DMS 273 treated with DMSO at 0.1 percent for 48 hours (cell line): Measurements from ENCODE around the gene MDH2.
"Not testable (repeated sequence)": the region's sequence is repeated elsewhere in the genome, so short reads cannot be mapped to it uniquely, and the experiment has no call there.

ENCODE experiments used
- DNase-seq: peaks from one replicate; lab custom pipeline; 2025; lab: John Stamatoyannopoulos, UW

Gene MDH2

DNA sequence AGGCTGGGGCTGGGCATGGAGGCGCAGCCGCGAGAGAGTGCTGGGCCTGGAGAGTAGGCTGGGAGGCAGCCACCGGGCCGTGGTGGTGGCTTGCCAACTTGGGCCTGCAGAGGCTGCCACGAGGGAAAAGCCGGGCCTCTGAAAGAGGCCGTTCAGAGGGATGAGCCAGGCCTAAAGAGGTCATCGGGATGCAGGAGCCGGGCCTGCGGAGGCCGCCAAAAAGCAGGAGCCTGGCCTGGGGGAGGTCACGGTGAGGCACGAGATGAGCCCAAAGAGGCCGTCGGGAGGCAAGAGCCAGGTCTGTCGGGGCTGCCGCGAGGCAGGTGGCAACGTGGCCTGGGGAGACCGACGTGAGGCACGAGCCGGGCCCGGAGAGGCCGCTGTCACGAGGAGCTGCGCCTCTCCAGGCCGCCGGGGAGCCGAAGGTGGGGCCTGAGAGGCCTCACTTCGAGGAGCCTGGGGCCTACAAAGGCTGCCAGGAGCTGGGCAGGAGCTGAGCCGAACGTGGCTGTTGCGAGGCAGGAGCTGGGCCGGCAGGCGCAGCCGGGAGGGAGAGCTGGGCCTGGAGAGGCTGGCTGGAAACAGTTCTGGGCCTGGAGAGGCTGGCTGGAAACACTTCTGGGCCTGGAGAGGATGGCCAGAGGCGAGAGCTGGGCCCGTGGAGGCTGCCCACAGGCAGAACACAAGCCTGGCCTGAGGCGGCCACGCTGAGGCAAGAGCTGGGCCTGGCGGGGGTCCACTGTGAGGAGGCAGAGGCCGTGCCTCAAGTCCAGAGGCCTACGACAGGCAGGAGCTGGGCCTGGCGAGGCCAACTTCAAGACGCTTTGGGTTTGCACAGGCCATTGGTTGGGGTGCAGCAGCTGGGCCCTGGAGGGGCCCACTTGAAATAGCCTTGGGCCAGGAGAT lies 24.6 kb downstream of the MDH2 start:
- no peak for DNase-seq

DNA sequence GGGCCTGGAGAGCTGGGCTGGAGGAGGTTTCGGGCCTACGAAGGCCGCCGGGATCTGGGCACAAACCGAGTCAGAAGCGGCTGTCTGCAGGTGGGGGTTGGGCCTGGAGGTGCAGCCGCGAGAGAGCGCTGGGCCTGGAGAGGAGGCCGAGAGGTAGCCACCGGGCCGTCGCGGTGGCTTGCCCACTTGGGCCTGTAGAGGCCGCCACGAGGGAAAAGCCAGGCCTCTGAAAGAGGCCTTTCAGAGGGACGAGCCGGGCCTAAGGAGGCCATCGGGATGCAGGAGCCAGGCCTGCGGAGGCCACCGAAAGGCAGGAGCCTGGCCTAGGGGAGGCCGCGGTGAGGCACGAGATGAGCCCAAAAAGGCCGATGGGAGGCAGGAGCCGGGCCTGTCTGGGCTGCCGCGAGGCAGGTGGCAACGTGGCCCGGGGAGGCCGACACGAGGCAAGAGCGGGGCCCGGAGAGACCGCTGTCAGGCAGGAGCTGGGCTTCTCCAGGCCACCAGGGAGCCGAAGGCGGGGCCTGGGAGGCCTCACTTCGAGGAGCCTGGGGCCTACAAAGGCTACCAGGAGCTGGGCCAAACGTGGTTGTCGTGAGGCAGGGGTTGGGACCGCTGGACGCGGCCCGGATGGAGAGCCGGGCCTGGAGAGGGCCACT lies 25.6 kb downstream of the MDH2 start:
- no peak for DNase-seq

DNA sequence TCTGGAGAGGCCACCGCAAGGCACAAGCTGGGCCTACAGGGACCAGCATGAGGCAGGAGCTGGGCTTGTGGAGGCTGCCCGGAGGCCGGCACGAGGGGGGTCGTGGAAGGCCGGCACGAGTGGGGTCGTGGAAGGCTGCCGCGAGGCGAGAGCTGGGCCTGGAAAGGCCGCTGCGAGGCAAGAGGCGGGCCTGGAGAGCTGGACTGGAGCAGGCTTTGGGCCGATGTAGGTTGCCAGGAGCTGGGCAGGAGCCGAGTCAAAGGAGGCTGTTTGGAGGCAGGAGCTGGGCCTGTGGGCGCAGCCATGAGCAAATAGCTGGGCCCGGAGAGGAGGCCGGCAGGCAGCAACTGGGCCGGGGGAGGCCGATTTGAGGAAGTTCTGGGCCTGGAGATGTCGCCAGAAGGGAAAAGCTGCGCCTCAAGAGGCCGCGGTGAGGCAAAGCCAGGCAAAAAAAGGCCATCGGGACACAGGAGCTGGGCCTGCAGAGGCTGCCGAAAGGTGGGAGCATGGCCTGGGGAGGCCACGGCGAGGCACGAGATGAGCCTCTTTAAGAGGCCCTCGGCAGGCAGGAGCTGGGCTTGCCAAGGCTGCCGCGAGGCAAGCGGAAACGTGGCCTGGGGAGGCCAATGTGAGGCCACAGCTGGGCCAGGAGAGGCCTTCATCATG lies 26.5 kb downstream of the MDH2 start:
- DNase-seq: no peak

DNA sequence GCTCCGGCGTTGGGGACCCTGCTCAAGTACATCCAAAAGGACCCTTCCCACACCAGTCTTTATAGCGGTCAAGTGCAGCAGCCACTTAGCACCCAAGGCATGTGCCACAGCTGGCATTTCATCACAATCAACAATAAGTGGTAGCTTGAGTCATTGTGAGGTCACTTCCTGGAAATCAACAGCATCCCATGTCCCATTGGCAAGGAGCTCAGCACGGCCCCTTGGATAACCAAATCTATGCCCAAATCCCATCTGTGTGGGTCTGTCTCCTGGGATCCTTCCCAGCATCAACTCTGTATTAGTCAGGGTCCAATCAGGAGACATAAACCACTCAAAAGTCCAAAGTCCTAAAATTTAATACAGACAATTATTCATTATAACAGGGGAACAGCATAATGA lies 27.1 kb downstream of the MDH2 start:
- DNase-seq: no peak

DNA sequence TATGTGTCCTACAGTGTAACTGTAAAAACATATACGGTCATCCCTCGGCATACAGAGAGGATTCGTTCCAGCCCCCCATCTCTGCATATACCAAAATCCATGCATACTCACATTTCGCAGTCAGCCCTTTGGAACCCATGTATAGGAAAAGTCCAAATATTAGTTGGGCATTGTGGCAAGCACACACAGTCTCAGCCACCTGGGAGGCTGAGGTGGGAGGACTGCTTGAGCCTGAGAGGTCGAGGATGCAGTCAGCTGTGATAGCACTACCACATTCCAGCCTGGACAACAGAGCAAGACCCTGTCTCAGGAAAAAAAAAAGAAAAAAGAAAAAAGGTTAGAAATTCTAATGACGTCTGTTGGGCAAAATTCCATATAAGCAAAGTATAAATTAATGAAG lies 29.1 kb downstream of the MDH2 start:
- DNase-seq: no peak

DNA sequence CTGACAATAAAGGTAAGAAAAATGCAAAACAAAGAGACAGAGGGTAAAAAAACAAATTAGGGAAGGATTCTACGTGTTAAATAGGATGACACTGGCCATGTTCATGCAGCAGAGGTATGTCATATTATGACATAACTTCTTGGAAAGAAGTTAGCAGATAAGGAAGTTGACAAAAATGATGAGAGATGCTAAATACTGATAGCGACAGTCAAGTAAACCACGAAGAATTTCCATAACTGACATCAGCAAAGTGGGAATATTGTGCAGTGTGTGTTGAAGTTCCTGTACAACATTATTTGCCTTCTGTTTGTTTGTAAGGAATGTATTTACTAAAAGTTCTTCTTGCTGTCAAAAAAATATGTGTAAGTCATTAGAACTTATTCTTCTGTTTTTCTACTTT lies 29.5 kb downstream of the MDH2 start:
- no peak for DNase-seq

DNA sequence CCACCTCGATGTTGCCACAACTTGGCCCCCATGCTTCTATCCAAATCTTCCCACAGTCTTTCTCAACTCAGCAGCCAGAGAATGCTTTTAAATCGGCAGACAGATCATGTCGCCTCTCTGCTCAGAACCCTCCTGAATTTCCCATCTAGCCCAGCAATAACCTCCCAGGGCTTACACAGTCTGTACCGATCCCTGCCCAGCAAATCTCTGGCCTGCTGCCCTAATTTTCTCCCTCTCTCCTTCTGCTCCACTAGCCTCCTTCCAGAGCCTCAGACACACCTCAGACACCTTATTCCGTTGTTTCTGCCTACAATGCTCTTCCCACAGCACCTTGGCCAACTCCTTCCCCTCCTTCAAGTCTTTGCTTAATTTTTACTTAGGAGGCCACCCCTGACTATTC lies 32.3 kb downstream of the MDH2 start:
- no peak for DNase-seq

DNA sequence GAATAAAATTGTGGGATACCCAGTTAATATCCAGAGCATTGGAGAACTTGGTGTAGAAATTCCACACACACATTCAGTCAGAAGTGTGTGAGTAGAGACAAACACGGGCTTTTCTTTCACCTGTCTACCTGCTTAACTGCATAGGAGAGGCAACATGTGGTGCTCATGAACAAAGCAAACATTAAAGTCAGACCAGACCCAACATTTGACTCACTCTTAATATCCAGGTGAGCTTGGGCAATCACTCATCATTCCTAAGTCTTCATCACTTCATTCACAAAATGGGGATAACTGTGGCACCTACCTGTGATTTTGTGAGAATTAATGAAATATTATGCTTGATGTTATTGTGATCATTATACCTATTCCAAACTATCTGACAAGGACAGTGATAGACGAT lies 36.2 kb downstream of the MDH2 start:
- not testable (repeated sequence) for DNase-seq

DNA sequence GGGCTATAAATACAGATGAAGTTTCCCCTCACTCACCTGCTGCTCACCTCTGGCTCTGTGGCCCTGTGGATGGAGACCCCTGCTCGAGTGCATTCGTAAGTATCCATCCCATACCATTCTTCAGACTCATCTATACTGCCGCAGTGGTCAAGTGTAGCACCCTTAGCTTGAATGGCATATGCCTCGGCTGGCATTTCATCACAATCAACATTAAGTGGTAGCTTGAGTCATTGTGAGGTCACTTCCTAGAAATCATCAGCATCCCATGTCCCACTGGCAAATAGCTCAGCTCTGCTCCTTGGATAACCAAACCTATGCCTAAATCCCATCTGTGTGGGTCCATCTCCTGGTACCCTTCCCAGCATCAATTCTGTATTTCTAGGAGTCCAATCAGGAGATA lies 38.2 kb downstream of the MDH2 start:
- no peak for DNase-seq

DNA sequence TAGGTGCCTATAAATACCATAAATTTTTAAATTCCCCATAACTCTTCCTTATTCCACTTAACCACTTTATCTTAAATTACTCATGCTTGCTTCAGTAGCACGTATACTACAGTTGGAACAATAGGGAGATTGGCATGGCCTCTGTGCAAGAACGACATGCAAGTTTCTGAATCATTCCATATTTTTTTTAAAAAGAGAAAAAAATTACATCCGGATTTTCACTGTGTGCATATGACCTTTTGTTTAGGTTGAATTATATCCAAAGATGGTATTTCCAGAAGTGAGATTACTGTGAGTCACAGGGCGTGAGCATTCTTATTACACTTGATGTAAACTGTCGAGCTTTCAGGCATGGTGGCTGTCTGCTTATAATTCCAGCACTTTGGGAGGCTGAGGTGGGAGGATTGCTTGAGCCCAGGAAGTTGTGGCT lies 39.5 kb downstream of the MDH2 start:
- DNase-seq: not testable (repeated sequence)

DNA sequence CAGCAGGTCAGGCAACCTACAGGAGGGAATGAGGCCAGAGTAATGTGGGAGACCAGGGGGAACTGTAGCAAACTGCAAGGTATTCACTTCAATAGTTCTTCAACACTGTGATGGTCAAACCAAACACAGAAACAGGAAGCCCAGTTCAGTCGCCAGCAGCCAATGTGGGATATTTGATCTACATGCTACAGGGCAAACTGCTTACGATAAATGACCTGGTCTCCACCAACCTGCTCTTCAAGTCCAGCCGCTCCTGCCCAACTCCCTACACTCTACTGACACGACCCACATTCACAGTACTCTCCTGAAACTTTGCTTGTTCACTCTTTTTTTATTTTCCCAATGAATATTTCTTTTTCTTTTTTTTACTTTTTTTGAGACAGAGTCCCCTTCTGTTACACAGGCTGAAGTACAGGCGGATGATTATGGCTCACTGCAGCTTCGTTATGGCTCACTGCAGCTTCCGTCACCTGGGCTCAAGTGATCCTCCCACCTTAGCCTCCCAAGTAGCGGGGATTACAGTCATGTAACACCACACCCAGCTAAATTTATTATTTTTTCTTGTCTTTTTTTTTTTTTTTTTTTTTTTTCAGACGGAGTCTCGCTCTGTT lies 42.1 kb downstream of the MDH2 start:
- no peak for DNase-seq

DNA sequence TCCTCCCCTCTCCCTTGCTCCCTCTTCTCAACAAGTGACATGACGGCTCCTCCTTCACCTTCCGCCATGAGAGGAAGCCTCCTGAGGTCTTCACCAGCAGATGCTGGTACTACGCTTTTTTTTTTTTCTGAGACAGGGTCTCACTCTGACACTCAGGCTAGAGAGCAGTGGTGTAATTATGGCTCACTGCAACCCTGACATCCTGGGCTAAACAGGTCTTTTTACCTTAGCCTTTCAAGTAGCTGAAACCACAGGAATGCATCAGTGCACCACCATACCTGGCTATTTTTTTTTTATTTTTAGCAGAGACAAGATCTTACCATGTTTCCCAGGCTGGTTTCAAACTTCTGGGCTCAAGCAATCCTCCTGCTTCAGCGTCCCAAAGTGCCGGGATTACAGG lies 43.6 kb downstream of the MDH2 start:
- no peak for DNase-seq

DNA sequence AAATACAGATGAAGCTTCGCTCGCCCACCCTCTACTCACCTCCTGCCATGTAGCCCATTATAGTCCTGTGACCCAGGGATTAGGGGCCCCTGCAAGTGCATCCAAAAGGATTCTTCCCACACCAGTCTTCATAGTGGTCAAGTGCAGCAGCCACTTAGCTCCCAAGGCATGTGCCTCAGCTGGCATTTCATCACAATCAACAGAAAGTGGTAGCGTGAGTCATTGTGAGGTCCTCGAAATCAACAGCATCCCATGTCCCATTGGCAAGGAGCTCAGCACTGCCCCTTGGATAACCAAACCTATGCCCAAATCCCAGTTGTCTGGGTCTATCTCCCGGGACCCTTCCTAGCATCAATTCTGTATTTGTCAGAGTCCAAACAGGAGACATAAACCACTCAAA lies 45.6 kb downstream of the MDH2 start:
- not testable (repeated sequence) for DNase-seq

DNA sequence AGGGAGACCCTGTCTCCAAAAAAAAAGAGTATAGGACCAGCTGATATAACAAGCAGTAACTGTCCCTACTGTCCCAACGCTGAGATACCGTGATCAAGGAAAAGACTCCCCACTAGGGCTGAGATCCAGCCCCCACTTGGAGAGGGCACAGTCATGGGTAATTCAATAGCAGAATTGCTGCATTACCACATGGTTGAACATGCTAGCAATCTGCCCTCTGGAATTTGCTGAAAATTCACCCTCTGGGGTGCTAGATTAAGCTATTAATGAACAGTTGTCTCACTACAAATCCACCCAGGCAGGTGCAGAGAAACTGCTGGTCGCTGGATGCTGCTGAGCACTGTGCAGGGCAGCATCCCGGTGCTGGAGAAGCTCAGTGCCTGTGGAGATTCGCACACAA lies 46.4 kb downstream of the MDH2 start:
- not testable (repeated sequence) for DNase-seq

DNA sequence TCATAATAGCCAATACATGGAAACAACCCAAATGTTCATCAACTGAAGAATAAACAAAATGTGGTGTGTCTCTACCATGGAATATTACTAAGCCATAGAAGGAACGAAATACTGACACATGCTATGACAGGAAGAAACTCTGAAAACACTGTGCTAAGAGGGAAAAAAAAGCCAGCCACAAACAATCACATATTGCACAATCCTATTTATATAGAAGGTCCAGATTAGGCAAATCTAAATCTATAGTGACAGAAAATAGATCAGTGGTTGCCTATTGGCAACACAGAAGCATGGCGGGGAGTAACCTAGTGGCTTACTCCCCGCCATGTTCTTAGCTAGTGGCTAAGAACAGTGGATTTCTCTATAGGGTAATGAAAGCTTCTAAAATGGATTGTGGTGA lies 48.0 kb downstream of the MDH2 start:
- DNase-seq: no peak

DNA sequence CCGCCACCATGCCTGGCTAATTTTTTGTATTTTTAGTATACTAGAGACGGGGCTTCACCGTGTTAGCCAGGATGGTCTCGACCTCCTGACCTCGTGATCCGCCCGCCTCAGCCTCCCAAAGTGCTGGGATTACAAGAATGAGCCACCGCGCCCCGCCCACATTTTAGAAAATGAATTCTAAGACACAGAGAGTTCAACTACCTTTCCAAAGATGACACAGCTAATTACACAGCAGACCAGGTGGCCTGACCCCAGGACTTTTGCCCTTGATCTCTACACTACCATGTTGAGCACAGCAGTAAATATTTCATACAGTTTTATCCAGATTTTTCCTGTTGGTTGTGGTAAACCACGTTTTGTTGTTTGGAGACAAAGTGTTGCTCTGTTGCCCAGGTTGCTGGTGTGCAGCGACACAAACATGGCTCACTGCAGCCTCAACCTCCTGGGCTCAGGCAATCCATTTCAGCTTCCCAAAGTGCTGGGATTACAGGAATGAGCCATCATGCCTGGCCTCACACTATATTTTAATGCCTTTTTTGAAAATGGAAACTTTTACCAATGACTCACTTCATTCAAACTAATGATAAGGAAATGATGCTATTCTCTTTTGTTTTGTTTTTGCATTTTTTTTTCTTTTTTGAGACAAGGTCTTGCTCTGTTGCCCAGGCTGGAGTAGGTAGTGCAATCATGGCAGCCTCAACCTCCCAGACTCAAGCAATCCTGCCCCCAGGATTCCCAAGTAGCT lies 54.0 kb downstream of the MDH2 start:
- DNase-seq: not testable (repeated sequence)

DNA sequence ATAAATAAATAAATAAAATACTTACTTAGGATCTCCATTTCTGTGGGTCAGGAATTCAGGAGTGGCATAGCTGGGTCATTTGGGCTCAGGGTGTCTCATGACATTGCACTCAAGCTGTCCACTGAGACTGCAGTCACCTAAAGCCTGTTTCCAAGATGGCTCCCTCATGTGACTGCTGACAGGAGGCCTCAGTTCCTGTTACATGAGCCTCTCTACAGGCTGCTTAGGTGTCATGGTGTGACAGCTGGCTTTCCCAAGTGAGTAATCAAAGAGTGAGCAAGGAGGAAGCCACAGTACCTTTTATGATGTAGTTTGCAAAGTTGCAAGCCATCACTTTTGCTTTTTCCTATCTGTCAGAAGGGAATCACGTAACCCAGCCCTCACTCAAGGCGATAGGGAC lies 55.9 kb downstream of the MDH2 start:
- DNase-seq: not testable (repeated sequence)

DNA sequence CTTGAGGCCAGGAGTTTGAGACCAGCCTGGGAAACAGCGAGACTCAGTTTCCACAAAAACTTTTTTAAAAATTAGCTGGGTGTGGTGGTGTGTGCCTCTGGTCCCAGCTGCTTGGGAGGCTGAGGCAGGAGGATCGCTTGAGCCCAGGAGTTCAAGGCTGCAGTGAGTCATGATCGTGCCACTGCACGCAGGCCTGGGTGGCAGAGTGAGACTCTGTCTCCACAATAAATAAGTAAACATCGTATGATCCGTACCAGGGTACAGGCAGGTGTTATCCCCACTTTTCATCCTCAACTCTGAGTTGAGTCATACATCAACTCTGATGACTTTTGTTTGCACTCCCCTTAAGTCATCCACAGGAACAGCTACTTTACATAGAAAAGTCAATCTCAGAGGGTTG lies 58.2 kb downstream of the MDH2 start:
- DNase-seq: not testable (repeated sequence)

DNA sequence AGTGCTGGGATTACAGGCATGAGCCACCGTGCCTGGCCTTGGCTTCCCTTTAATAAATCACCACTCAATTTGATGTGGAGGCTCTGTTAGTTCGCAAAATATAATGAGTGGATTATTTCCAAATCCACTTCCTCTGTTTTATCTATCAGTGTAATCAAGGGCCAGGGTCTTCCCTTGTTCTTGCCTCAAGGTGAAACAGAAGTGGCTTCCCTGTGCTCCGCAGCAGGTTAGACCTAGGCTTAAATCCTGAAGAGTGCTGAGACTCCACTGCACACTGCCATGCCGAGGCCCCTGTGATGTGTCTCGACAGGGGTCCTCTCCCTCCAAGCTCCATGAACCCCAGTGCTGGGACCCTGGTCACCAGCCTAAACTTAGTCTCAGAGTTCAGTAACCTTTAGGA lies 59.0 kb downstream of the MDH2 start:
- DNase-seq: no peak

DNA sequence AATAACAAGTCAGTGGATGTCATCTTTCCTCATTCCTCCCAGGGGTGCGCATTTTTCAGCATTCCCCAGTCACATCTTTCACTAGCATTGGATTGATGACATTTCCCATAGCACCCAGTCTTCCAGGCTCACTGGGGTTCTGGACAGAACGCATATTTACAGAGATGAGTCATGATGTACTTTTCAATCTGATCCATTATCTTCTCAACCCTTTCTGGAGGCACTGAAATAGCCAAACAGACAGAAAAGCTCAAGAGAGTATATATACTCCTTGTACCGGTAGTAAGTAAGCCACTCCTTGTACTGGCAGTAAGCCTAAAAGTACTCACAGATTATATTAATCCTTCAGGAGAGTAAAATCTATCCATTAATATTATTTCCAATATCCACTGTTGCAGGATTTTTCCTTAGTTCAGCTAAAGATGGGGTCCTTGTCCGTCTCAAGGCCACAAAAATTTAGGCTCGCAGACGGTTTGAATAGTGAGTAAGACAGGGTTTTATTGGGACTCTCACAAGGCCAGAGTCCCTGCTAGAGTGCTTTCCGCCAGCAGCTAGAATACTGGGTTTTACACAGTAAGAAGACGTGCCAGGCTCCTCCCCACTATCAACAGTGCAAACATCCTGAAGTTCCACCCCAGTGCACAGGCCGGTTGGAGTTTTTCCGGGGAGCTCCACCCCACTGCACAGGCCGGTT lies 60.8 kb downstream of the MDH2 start:
- DNase-seq: no peak

DNA sequence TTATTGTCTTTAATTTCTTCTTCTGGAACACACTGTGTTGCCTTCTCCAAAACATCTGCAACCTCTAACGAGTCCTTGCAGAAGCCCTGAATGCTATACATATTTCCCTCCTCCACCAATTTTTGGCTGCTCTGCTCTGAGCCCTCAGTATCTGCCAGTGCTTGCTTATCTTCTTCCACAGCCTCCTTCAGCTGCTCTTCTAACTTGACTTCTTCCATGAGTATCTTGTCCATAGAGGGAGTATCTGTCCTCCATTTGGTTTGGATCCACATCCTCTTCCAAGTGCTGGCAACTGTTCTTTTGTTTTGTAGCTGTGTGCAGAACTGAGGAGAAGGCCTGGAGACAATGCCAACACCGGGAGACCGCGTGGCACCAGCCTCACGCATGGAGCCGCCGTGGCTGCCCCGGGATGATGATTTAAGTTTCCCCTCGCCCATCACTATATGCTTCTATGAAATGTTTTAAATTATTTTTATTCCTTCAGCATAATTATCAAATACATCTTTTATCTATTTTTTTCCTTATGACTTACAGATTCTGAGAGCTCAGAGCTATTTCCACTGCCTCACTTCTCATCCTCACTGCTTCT lies 65.2 kb downstream of the MDH2 start:
- not testable (repeated sequence) for DNase-seq
